Ovary (tissue), 9 donors: Measurements from ENCODE around the gene SLC35A1. TPM values are rescaled to one million over a fixed set of nuclear protein-coding genes. Genes with fewer than 3 reads are reported as not detected.

Experiments
- DNase-seq, 5 donors: peaks; one replicate each; pipeline ENCODE4 v3.0.0-alpha.2; 2019 to 2020
- H3K27ac ChIP-seq, 2 donors: fragments of 200-600 bp; one replicate each; pipeline versions ENCODE4 v1.5.1 to v1.8.0; 2019 to 2022
- H3K27me3 ChIP-seq: fragments of 200-600 bp; one replicate; pipeline ENCODE4 v1.8.0; 2022
- H3K36me3 ChIP-seq: fragments of 200-600 bp; sonication (generic); one replicate; pipeline ENCODE4 v1.5.1; 2019
- H3K4me1 ChIP-seq: one replicate; pipeline ENCODE4 v1.8.1; 2013; ENCODE audit warnings: mild to moderate bottlenecking, moderate library complexity; ENCODE audit not compliant: insufficient read depth
- H3K4me3 ChIP-seq: fragments of 200-600 bp; sonication (generic); one replicate; pipeline ENCODE4 v1.5.1; 2017
- H3K9me3 ChIP-seq, 2 donors: fragments of 200-600 bp in 1 of 2; sonication (generic) in 1 of 2; one replicate each; pipeline versions ENCODE4 v1.5.1 to v1.8.1; 2013 to 2019; ENCODE audit warnings: mild to moderate bottlenecking in 1 of 2, moderate library complexity in 1 of 2
- EP300 ChIP-seq: sonication (generic); formaldehyde crosslinking; IDR thresholded peaks from one replicate; pipeline ENCODE4 v1.6.1; 2017; ENCODE audit warnings: antibody characterized with exemption
- POLR2A ChIP-seq: fragments of 450-650 bp; IDR thresholded peaks from one replicate; pipeline ENCODE4 v1.6.1; 2017; ENCODE audit warnings: antibody characterized with exemption, mild to moderate bottlenecking, moderate library complexity
- WGBS, 3 donors: extraction: QIAGEN DNeasy Blood & Tissue Kit in 1 of 3; methylation state at CpG; one replicate each; pipeline versions ENCODE4 v1.1.5 to v1.1.7; 2013 to 2017; 5-methylcytosine and 5-hydroxymethylcytosine counted together
- intact Hi-C, 4 donors: fragments of 100-400 bp; cut with DNase I; formaldehyde crosslinking; loops; one replicate each; pipeline versions ENCODE4 v1.11.0 to v1.15.1; 2022 to 2023
- polyA plus RNA-seq, 2 donors: library from polyadenylated mRNA; stranded (reverse); fragments of 200-250 nt in 1 of 2; fragments of 350-450 nt in 1 of 2; fragmentation: Illumina TruSeq in 1 of 2; extraction: RNeasy Lipid Tissue Mini Kit (QIAGEN cat#74804) in 1 of 2; gene quantifications; one replicate each; pipeline ENCODE4 v1.2.3, GENCODE V29; 2013 to 2014
- total RNA-seq, 7 donors: library from RNA; depleted of rRNA in 2 of 7; stranded (reverse); fragments of >200 nt in 2 of 7; fragmentation: NEBNext Ultra II Directional in 3 of 7; extraction: Animal tissue kit (Norgen Biotek cat#: 25700) in 3 of 7; gene quantifications; one replicate each; pipeline versions ENCODE4 v1.1.0 to v1.2.4, GENCODE V29; 2016 to 2023
- TF ChIP-seq, protein P1 (sequence below), 3 donors: fragments of 450-650 bp in 2 of 3; fragments of 200-600 bp in 1 of 3; IDR thresholded peaks; one replicate each; pipeline versions ENCODE4 v1.5.1 to v1.8.0; 2016 to 2022; ENCODE audit warnings: antibody characterized with exemption in 3 of 3, mild to moderate bottlenecking in 1 of 3
- donor health status: DM: no; HTN: no; CAD: no; lungs with moderate emphysema.
- donor health status: DM: no; HTN: no; CAD: no.
- donor health status: Bipolar disorder and iron deficiency.
- donor health status: DM: yes; HTN: yes; CAD: no.
- donor health status: DM: no; HTN: no; CAD: no.
- donor health status: DM: yes; HTN: yes; CAD: no.

SLC35A1 gene
- total and polyA plus RNA-seq, 9 donors: 16.6 to 24.6 (median 21.6) TPM

DNA sequence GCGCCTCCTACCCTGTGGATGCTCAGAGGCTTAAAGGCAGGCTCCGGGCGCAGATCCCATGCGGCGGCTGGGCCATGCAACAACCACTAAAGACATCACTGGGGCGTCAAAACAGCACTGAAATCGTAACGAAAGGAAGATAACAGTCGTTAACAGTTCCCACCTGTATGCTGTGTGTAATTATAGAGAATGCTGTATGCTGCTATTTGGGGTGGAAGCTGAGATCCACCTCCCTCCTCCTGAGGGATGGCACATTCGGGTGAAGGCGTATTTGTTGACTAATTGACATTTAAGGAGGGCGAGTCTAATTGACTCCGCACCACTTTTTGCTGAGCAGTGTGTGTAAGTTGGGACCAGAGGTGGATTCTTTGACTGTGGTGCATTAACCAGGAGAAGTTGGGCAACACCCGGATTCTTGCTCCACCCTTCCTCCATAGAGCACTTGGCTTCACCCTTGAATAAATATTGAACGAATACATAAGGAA is 687 bp downstream of the SLC35A1 start:
- Histone ChIP-seq H3K36me3 (no peaks in the 10 kb centered on the region), H3K27me3 (no peaks in the 10 kb centered on the region), H3K4me1 (peaks cover 3% of the 10 kb centered on the region), H3K4me3 (peak overlapping the region; percentile 97), H3K9me3 (no peaks in the 10 kb centered on the region), H3K27ac (peak overlapping the region; percentile 76 to 91)
- DNase-seq: peak in 1 of 5 donors; percentile 48
- intact Hi-C loops: loop anchor here in 1 of 4 donors (5.0 kb wide), 1 partner anchor 316 kb away; the partner anchor contains the start of gene ZNF292
- no peak for TF ChIP-seq POLR2A
- TF ChIP-seq, protein P1, sequence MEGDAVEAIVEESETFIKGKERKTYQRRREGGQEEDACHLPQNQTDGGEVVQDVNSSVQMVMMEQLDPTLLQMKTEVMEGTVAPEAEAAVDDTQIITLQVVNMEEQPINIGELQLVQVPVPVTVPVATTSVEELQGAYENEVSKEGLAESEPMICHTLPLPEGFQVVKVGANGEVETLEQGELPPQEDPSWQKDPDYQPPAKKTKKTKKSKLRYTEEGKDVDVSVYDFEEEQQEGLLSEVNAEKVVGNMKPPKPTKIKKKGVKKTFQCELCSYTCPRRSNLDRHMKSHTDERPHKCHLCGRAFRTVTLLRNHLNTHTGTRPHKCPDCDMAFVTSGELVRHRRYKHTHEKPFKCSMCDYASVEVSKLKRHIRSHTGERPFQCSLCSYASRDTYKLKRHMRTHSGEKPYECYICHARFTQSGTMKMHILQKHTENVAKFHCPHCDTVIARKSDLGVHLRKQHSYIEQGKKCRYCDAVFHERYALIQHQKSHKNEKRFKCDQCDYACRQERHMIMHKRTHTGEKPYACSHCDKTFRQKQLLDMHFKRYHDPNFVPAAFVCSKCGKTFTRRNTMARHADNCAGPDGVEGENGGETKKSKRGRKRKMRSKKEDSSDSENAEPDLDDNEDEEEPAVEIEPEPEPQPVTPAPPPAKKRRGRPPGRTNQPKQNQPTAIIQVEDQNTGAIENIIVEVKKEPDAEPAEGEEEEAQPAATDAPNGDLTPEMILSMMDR (IDR thresholded peaks at IDR 0.05): no peak
- TF ChIP-seq EP300: no peak
- WGBS, 3 donors: 0 to 1% (median 0%) methylated on average over 15 of the region's 15 CpGs

DNA sequence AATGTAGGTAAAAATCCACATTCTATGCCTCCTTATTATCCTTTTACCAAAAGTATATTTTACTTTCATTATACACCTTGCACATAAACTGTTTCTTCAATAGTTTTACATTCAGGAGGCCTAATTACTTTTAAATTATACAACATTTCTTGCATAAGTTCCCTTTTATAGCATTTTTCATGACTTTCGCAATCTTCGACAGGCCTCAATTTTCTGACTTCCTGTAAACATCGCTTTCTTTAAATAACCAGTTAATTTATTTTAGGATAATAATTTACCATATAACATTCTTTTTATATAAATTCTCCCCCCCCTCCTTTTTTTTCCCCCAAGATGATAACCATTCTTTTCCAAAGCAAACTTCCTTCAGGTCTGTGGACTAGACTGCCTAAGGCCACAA is 9.2 kb downstream of the SLC35A1 start:
- no peaks in the 10 kb centered on the region for H3K36me3 ChIP-seq
- no peaks in the 10 kb centered on the region for H3K4me1 ChIP-seq
- no peaks in the 10 kb centered on the region for H3K27me3 ChIP-seq
- intact Hi-C loops: no loop called here
- no peak for DNase-seq
- H3K9me3 ChIP-seq: no peaks in the 10 kb centered on the region
- no peak overlapping the region for H3K4me3 ChIP-seq
- 94 to 98% (median 94%) methylated on average over 3 of the region's 3 CpGs for WGBS, 3 donors
- TF ChIP-seq EP300: no peak
- no peak for TF ChIP-seq POLR2A
- TF ChIP-seq, protein P1 (IDR thresholded peaks at IDR 0.05): no peak
- no peak overlapping the region for H3K27ac ChIP-seq

DNA sequence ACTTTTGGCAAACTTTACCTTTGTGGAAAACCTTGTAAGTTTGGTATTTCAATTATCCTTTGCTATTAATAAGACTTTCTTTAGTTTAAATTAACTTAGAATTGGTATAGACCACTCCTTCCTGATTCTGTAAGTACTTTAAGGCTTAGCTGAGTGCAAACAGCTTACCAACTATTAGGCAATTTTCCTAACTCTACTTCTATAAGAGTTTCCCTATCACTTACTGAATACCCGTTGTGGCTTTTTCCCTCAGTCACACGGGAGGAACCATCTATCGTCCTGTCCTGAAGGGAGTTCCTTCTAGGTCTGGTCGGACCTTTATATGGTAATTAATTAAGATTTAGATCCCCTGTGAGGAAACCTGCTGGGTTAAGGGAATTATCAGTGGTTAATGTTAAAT is 9.6 kb downstream of the SLC35A1 start:
- 86 to 91% (median 86%) methylated on average over 4 of the region's 4 CpGs for WGBS, 3 donors

DNA sequence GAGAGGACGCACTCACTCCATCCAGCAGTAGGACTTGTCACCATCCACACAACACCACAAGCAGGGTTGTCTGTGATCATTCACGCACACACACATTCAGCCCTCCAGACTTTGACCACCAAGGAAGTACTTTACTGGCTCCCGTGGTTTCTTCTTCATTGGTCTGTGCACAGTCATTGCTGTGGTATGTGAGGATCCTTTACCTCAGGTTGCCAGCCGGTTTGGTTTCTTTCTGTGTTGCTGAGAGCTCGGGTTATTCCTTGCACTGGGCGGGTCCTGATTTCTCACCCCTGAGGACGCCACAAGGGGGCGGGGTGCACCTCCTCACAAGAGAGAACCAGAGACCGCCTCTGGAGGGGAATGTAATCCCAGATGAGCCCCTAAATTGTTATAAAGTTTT is 11.2 kb downstream of the SLC35A1 start:
- Histone ChIP-seq H3K4me1 (peaks cover 2% of the 10 kb centered on the region), H3K9me3 (no peaks in the 10 kb centered on the region), H3K4me3 (no peak overlapping the region), H3K27ac (no peak overlapping the region), H3K27me3 (no peaks in the 10 kb centered on the region), H3K36me3 (no peaks in the 10 kb centered on the region)
- no peak for TF ChIP-seq POLR2A
- TF ChIP-seq, protein P1 (IDR thresholded peaks at IDR 0.05): no peak
- TF ChIP-seq EP300: no peak
- 75 to 90% (median 84%) methylated on average over 9 of the region's 9 CpGs for WGBS, 3 donors
- intact Hi-C loops: no loop called here
- no peak for DNase-seq

More for the DNA sequence above, 9.6 kb downstream of the SLC35A1 start:
- Histone ChIP-seq H3K27ac (no peak overlapping the region), H3K4me3 (no peak overlapping the region), H3K27me3 (no peaks in the 10 kb centered on the region), H3K4me1 (no peaks in the 10 kb centered on the region), H3K36me3 (no peaks in the 10 kb centered on the region), H3K9me3 (no peaks in the 10 kb centered on the region)
- intact Hi-C loops: no loop called here
- TF ChIP-seq, protein P1 (IDR thresholded peaks at IDR 0.05): no peak
- no peak for TF ChIP-seq EP300
- no peak for TF ChIP-seq POLR2A
- DNase-seq: no peak
